Neural progenitor cell (in vitro differentiated cells): Measurements from ENCODE around the gene CCDC73. TPM values are rescaled to one million over a fixed set of nuclear protein-coding genes. Genes with fewer than 3 reads are reported as not detected.

Experiments used
- DNase-seq: peaks from one replicate; pipeline ENCODE4 v3.0.0-alpha.2; 2016; ENCODE audit warnings: low spot score
- H2AFZ ChIP-seq: fragments of 200-600 bp; sonication (generic); replicated peaks from 2 replicates; pipeline ENCODE4 v1.6.1; 2016; ENCODE audit warnings: antibody characterized with exemption
- H3F3A ChIP-seq: fragments of 200-600 bp; sonication (generic); 2 replicates; pipeline ENCODE4 v1.6.1; 2016; ENCODE audit warnings: antibody characterized with exemption, low read depth
- H3K27ac ChIP-seq: fragments of 200-600 bp; sonication (generic); 2 replicates; pipeline ENCODE4 v1.5.1; 2016; ENCODE audit warnings: mild to moderate bottlenecking
- H3K27me3 ChIP-seq: fragments of 200-600 bp; sonication (generic); 2 replicates; pipeline ENCODE4 v1.6.1; 2016; ENCODE audit warnings: mild to moderate bottlenecking, moderate library complexity
- H3K36me3 ChIP-seq: fragments of 200-600 bp; sonication (generic); 2 replicates; pipeline ENCODE4 v1.5.1; 2016
- H3K4me1 ChIP-seq: fragments of 200-600 bp; sonication (generic); 2 replicates; pipeline ENCODE4 v1.6.1; 2016; ENCODE audit warnings: mixed run types
- H3K4me2 ChIP-seq: fragments of 200-600 bp; sonication (generic); 2 replicates; pipeline ENCODE4 v1.6.1; 2016
- H3K4me3 ChIP-seq: fragments of 200-600 bp; sonication (generic); 2 replicates; pipeline ENCODE4 v1.5.1; 2016
- H3K79me2 ChIP-seq: fragments of 200-600 bp; sonication (generic); 2 replicates; pipeline ENCODE4 v1.6.1; 2016; ENCODE audit warnings: low read depth
- H3K9ac ChIP-seq: fragments of 200-600 bp; sonication (generic); 2 replicates; pipeline ENCODE4 v1.6.1; 2016
- H3K9me3 ChIP-seq: fragments of 200-600 bp; sonication (generic); 2 replicates; pipeline ENCODE4 v1.5.1; 2016; ENCODE audit warnings: low read depth
- H4K20me1 ChIP-seq: fragments of 200-600 bp; sonication (generic); 2 replicates; pipeline ENCODE4 v1.6.1; 2016; ENCODE audit warnings: low read depth
- H3K27ac Mint-ChIP-seq: 3 replicates; pipeline ENCODE4 v1.8.0; 2021; ENCODE audit warnings: mixed read lengths
- H3K27me3 Mint-ChIP-seq: 2 replicates; pipeline ENCODE4 v1.8.0; 2022; ENCODE audit warnings: low read depth, mild to moderate bottlenecking, inconsistent platforms, moderate library complexity, mixed read lengths; ENCODE audit not compliant: insufficient read depth
- H3K36me3 Mint-ChIP-seq: 3 replicates; pipeline ENCODE4 v1.8.0; 2021; ENCODE audit warnings: mixed read lengths
- H3K4me1 Mint-ChIP-seq: 3 replicates; pipeline ENCODE4 v1.8.0; 2021; ENCODE audit warnings: mixed read lengths
- H3K4me3 Mint-ChIP-seq: 3 replicates; pipeline ENCODE4 v1.8.0; 2021; ENCODE audit warnings: mild to moderate bottlenecking, moderate library complexity, mixed read lengths
- H3K9me3 Mint-ChIP-seq: 3 replicates; pipeline ENCODE4 v1.8.0; 2020; ENCODE audit warnings: mixed read lengths
- EZH2 ChIP-seq: fragments of 200-600 bp; sonication (generic); IDR thresholded peaks from 2 replicates; pipeline ENCODE4 v1.6.1; 2017; ENCODE audit warnings: antibody characterized with exemption, mild to moderate bottlenecking, moderate library complexity
- EZH2phosphoT487 ChIP-seq: fragments of 200-600 bp; sonication (generic); IDR thresholded peaks from 2 replicates; pipeline ENCODE4 v1.6.1; 2017; ENCODE audit warnings: antibody characterized with exemption
- total RNA-seq: library from RNA; depleted of rRNA; stranded (reverse); fragments of >200 nt; gene quantifications from 2 replicates; pipeline ENCODE4 v1.2.3, GENCODE V29; 2015; ENCODE audit warnings: low replicate concordance
- TF ChIP-seq, protein P1 (sequence below): fragments of 200-600 bp; sonication (generic); IDR thresholded peaks from 2 replicates; pipeline ENCODE4 v1.5.1; 2017; ENCODE audit warnings: antibody characterized with exemption, mild to moderate bottlenecking

Gene CCDC73
- total RNA-seq, 1 donor from 2014 or later: not detected

DNA sequence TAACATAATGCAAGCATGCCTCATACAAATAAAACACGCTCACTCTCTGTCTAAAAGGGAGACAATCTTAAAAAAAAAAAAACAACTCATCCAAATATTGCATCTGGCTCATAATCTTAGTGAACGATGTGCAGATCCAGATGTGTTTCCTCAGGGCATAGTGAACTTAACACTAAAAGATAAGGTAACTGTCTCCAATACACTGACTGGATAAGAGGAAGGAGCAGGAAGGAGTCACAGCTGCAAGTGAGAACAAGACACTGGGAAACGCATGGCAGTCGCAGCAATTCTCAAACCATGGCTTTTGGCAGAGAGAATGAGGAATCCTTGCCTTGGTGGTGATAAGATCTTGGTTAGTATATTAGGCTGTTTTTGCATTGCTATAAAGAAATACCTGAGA is 220.0 kb downstream of the CCDC73 start:
- Histone ChIP-seq H3K4me3 (no peak overlapping the region), H3K9me3 (no peaks in the 10 kb centered on the region), H4K20me1 (no peaks in the 10 kb centered on the region), H3K79me2 (no peaks in the 10 kb centered on the region), H3K4me1 (peaks cover 11% of the 10 kb centered on the region), H3K27ac (no peak overlapping the region), H3K9ac (no peak overlapping the region), H3K36me3 (no peaks in the 10 kb centered on the region), H2AFZ (peak overlapping the region; percentile 42), H3F3A (no peaks in the 10 kb centered on the region), H3K4me2 (no peak overlapping the region), H3K27me3 (no peaks in the 10 kb centered on the region)
- TF ChIP-seq, protein P1, sequence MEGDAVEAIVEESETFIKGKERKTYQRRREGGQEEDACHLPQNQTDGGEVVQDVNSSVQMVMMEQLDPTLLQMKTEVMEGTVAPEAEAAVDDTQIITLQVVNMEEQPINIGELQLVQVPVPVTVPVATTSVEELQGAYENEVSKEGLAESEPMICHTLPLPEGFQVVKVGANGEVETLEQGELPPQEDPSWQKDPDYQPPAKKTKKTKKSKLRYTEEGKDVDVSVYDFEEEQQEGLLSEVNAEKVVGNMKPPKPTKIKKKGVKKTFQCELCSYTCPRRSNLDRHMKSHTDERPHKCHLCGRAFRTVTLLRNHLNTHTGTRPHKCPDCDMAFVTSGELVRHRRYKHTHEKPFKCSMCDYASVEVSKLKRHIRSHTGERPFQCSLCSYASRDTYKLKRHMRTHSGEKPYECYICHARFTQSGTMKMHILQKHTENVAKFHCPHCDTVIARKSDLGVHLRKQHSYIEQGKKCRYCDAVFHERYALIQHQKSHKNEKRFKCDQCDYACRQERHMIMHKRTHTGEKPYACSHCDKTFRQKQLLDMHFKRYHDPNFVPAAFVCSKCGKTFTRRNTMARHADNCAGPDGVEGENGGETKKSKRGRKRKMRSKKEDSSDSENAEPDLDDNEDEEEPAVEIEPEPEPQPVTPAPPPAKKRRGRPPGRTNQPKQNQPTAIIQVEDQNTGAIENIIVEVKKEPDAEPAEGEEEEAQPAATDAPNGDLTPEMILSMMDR: no peak
- TF ChIP-seq EZH2 (no peak), EZH2phosphoT487 (no peak)
- DNase-seq: no peak
- Mint-ChIP-seq H3K36me3 (no peaks in the 10 kb centered on the region), H3K9me3 (no peaks in the 10 kb centered on the region), H3K4me3 (no peak overlapping the region), H3K4me1 (no peaks in the 10 kb centered on the region), H3K27me3 (no peaks in the 10 kb centered on the region), H3K27ac (no peak overlapping the region)

DNA sequence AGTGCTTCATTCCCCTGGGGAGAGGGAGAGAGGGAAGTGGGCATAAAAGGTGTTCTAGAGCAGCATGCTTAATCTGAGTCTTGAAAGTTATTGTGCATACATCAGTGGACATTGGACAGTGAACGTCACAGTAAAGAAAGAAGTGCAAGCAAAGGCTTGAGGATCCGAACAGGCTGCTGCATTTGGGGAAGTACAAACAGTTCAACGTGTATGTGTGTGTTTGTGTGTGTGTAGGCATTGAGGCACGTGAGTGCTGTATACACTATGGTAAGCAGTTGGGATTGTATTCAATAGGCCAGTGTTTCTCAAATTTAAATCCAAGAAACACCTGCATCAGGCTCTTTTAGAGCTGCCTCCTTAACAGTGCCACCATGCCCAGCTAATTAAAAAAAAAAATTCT is 221.2 kb downstream of the CCDC73 start:
- H3K27me3 ChIP-seq: no peaks in the 10 kb centered on the region
- no peak for TF ChIP-seq EZH2phosphoT487
- no peak overlapping the region for H3K4me3 Mint-ChIP-seq
- peak overlapping the region; percentile 17 for H3K27ac Mint-ChIP-seq
- no peaks in the 10 kb centered on the region for H3K9me3 ChIP-seq
- H3K27me3 Mint-ChIP-seq: no peaks in the 10 kb centered on the region
- no peak overlapping the region for H3K4me2 ChIP-seq
- H3K4me3 ChIP-seq: no peak overlapping the region
- no peaks in the 10 kb centered on the region for H3K36me3 Mint-ChIP-seq
- no peaks in the 10 kb centered on the region for H3K4me1 Mint-ChIP-seq
- no peak overlapping the region for H3K27ac ChIP-seq
- H3K9ac ChIP-seq: no peak overlapping the region
- no peaks in the 10 kb centered on the region for H4K20me1 ChIP-seq
- no peaks in the 10 kb centered on the region for H3K36me3 ChIP-seq
- H2AFZ ChIP-seq: no peak overlapping the region
- no peak for DNase-seq
- H3K9me3 Mint-ChIP-seq: no peaks in the 10 kb centered on the region
- H3K4me1 ChIP-seq: peaks cover 11% of the 10 kb centered on the region
- no peaks in the 10 kb centered on the region for H3F3A ChIP-seq
- H3K79me2 ChIP-seq: no peaks in the 10 kb centered on the region

DNA sequence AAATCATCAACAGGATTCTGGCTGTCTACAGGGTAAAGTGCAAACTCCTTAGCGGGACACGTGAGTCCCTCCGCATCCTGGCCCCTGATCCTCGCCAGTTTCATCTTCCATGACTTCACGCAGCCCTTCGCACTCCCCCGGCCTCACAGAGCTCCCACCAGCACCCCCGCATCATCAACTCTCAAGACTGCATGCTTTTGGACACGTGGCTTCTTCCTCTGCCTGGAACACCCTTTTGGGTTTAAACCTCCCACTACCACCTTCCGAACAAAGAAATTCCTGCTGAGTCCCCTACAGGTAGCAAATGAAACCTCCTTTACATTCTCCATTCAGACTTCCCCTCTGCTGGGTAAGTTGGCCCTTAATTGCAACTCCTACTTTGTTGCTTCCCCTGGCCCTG is 223.4 kb downstream of the CCDC73 start:
- Histone ChIP-seq H2AFZ (peak overlapping the region; percentile 94), H3K4me2 (no peak overlapping the region), H3K4me3 (no peak overlapping the region), H3K27me3 (no peaks in the 10 kb centered on the region), H3K4me1 (peaks cover 11% of the 10 kb centered on the region), H4K20me1 (no peaks in the 10 kb centered on the region), H3K9me3 (no peaks in the 10 kb centered on the region), H3K79me2 (no peaks in the 10 kb centered on the region), H3K27ac (no peak overlapping the region), H3K36me3 (no peaks in the 10 kb centered on the region), H3K9ac (no peak overlapping the region), H3F3A (no peaks in the 10 kb centered on the region)
- no peak overlapping the region for H3K4me3 Mint-ChIP-seq
- no peaks in the 10 kb centered on the region for H3K36me3 Mint-ChIP-seq
- DNase-seq: peak; percentile 49
- H3K9me3 Mint-ChIP-seq: no peaks in the 10 kb centered on the region
- TF ChIP-seq EZH2 (no peak), EZH2phosphoT487 (no peak)
- TF ChIP-seq, protein P1: peak; percentile 25
- no peaks in the 10 kb centered on the region for H3K27me3 Mint-ChIP-seq
- peaks cover 3% of the 10 kb centered on the region for H3K4me1 Mint-ChIP-seq
- no peak overlapping the region for H3K27ac Mint-ChIP-seq

DNA sequence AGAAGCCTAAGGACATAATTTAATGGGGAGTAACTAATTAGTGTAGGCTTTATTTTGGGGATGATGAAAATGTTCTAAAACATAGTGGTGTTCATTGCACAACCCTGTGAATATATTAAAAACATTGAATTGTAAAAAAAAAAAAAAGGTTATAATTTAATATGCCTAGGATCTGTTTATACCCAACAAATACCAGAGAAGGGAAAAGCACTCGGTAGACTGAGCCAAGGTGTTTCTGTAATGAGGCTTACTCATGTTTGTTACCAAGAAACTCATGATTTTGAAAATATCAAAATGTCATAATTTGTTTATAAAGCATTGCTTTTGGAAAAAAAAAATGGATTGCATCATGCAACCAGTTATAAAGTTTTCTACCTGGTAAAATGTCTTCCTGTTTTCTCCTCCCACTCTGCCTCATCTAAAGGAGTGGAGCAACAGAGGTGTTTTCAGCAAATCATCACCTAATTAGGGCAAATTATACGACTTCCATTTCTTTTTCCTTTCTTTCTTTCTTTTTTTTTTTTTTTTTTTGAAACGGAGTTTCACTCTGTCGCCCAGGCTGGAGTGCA is 225.1 kb downstream of the CCDC73 start:
- Mint-ChIP-seq H3K4me3 (no peak overlapping the region), H3K9me3 (no peaks in the 10 kb centered on the region), H3K27me3 (no peaks in the 10 kb centered on the region), H3K4me1 (peaks cover 3% of the 10 kb centered on the region), H3K36me3 (no peaks in the 10 kb centered on the region), H3K27ac (no peak overlapping the region)
- Histone ChIP-seq H3K27ac (no peak overlapping the region), H3K4me2 (no peak overlapping the region), H2AFZ (no peak overlapping the region), H3K9me3 (no peaks in the 10 kb centered on the region), H3K27me3 (no peaks in the 10 kb centered on the region), H3K36me3 (no peaks in the 10 kb centered on the region), H3K4me3 (no peak overlapping the region), H3K79me2 (no peaks in the 10 kb centered on the region), H3K9ac (no peak overlapping the region), H3F3A (no peaks in the 10 kb centered on the region), H4K20me1 (no peaks in the 10 kb centered on the region), H3K4me1 (peaks cover 11% of the 10 kb centered on the region)
- no peak for TF ChIP-seq EZH2phosphoT487
- no peak for TF ChIP-seq EZH2
- TF ChIP-seq, protein P1: no peak
- no peak for DNase-seq
